Natural killer cell (primary cell): ENCODE results near the gene TRRAP. TPM values are rescaled to one million over a fixed set of nuclear protein-coding genes. Genes with fewer than 3 reads are reported as not detected.
A peak's percentile ranks its signal among the peaks of the same experiment; 100 is the strongest.

Source experiments
- ATAC-seq, 3 donors: fragments of 150-1000 bp in 2 of 3; fragments of 200-7000 bp in 1 of 3; cut with Tn5 transposase; 1 replicate in 1 of 3; 2 replicates in 2 of 3; pipeline ENCODE4 v1.10.0; 2021; ENCODE audit warnings: mild to moderate bottlenecking in 2 of 3, moderate library complexity in 2 of 3
- DNase-seq, 2 donors: peaks; one replicate each; pipeline versions ENCODE4 v3.0.0 to v3.0.0-alpha.2; 2013 to 2021; ENCODE audit warnings: mixed read lengths in 1 of 2
- H3K27ac ChIP-seq: one replicate; pipeline ENCODE4 v1.5.1; 2013; ENCODE audit warnings: mild to moderate bottlenecking, low read length
- H3K27me3 ChIP-seq: one replicate; pipeline ENCODE4 v1.6.1; 2013; ENCODE audit warnings: low read length; ENCODE audit not compliant: control insufficient read depth, insufficient read depth
- H3K36me3 ChIP-seq: one replicate; pipeline ENCODE4 v1.6.1; 2013; ENCODE audit warnings: low read length; ENCODE audit not compliant: control insufficient read depth, insufficient read depth
- H3K4me1 ChIP-seq: one replicate; pipeline ENCODE4 v1.6.1; 2013; ENCODE audit warnings: low read length; ENCODE audit not compliant: control insufficient read depth, insufficient read depth
- H3K4me3 ChIP-seq: one replicate; pipeline ENCODE4 v1.5.1; 2013; ENCODE audit warnings: low read length
- H3K9me3 ChIP-seq: one replicate; pipeline ENCODE4 v1.6.1; 2013; ENCODE audit warnings: low read length; ENCODE audit not compliant: control insufficient read depth, insufficient read depth
- H3K27ac Mint-ChIP-seq, 2 donors: one replicate each; pipeline ENCODE4 v1.8.0; 2022; ENCODE audit warnings: mild to moderate bottlenecking in 2 of 2, mixed read lengths in 2 of 2, moderate library complexity in 1 of 2
- H3K27me3 Mint-ChIP-seq, 2 donors: one replicate each; pipeline ENCODE4 v1.8.0; 2022; ENCODE audit warnings: low read depth in 2 of 2, mixed read lengths in 2 of 2
- H3K36me3 Mint-ChIP-seq: one replicate; pipeline ENCODE4 v1.8.0; 2022; ENCODE audit warnings: mixed read lengths
- H3K4me1 Mint-ChIP-seq, 2 donors: one replicate each; pipeline ENCODE4 v1.8.0; 2022; ENCODE audit warnings: mixed read lengths in 2 of 2
- H3K4me3 Mint-ChIP-seq: one replicate; pipeline ENCODE4 v1.8.0; 2022; ENCODE audit warnings: mild to moderate bottlenecking, moderate library complexity, mixed read lengths
- H3K9me3 Mint-ChIP-seq, 2 donors: one replicate each; pipeline ENCODE4 v1.8.0; 2022; ENCODE audit warnings: mixed read lengths in 2 of 2
- WGBS: methylation state at CpG from one replicate; pipeline ENCODE4 v1.1.7; 2013; ENCODE audit warnings: missing lambda C conversion rate; ENCODE audit not compliant: insufficient coverage; 5-methylcytosine and 5-hydroxymethylcytosine counted together
- intact Hi-C: fragments of 100-400 bp; cut with micrococcal nuclease; formaldehyde crosslinking; loops from one replicate; pipeline ENCODE4 v1.14.2; 2022
- total RNA-seq, 4 donors: library from RNA; stranded (reverse); fragments of 120-200 nt in 1 of 4; gene quantifications; one replicate each; pipeline versions ENCODE4 v1.2.3 to v1.2.4, GENCODE V29; 2013 to 2022
- TF ChIP-seq, protein P1 (sequence below): fragments of 200-600 bp; IDR thresholded peaks from one replicate; pipeline ENCODE4 v1.8.0; 2022; ENCODE audit warnings: antibody characterized with exemption

TRRAP gene
- total RNA-seq, 3 donors from 2014 or later (not counting 1 experiment from before 2014, with no cell fraction given): 45.4 to 62.9 (median 62.4) TPM

DNA sequence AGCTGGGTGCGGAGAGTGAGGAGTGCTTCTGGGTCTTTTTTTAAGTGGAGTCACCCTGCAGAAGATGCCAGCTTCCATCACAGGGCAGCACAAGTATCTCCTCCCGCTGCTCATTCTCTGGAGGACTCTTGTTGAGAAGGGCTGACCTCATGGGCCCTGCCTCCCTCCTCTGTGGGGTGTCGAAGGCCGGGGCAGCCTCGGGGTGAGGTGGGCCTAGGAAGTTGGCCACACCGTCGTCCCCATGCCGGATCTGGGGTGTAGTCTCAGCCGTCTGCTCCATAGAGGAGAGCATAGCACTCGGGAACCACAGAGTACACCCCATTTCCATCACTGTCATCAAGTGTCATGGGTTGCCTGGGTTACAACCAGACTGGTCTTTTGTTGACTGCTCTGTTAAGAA, 85.0 kb downstream of the TRRAP start:
- H3K36me3 ChIP-seq: peaks cover 80% of the 10 kb centered on the region
- ATAC-seq: no peak
- intact Hi-C loops: no loop called here
- no peaks in the 10 kb centered on the region for H3K4me1 ChIP-seq
- no peak for DNase-seq
- H3K27me3 Mint-ChIP-seq: no peaks in the 10 kb centered on the region
- no peak overlapping the region for H3K27ac Mint-ChIP-seq
- TF ChIP-seq, protein P1, sequence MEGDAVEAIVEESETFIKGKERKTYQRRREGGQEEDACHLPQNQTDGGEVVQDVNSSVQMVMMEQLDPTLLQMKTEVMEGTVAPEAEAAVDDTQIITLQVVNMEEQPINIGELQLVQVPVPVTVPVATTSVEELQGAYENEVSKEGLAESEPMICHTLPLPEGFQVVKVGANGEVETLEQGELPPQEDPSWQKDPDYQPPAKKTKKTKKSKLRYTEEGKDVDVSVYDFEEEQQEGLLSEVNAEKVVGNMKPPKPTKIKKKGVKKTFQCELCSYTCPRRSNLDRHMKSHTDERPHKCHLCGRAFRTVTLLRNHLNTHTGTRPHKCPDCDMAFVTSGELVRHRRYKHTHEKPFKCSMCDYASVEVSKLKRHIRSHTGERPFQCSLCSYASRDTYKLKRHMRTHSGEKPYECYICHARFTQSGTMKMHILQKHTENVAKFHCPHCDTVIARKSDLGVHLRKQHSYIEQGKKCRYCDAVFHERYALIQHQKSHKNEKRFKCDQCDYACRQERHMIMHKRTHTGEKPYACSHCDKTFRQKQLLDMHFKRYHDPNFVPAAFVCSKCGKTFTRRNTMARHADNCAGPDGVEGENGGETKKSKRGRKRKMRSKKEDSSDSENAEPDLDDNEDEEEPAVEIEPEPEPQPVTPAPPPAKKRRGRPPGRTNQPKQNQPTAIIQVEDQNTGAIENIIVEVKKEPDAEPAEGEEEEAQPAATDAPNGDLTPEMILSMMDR: no peak
- H3K27ac ChIP-seq: no peak overlapping the region
- no peaks in the 10 kb centered on the region for H3K9me3 Mint-ChIP-seq
- no peaks in the 10 kb centered on the region for H3K9me3 ChIP-seq
- H3K27me3 ChIP-seq: no peaks in the 10 kb centered on the region
- H3K4me3 Mint-ChIP-seq: no peak overlapping the region
- 97% methylated on average over 10 of the region's 10 CpGs for WGBS
- H3K4me1 Mint-ChIP-seq: no peaks in the 10 kb centered on the region
- peaks cover 17% of the 10 kb centered on the region for H3K36me3 Mint-ChIP-seq
- H3K4me3 ChIP-seq: no peak overlapping the region

GRCh38 chr7:98964596-98964995, 86.3 kb downstream of the TRRAP start:
- intact Hi-C loops: no loop called here
- no peak overlapping the region for H3K27ac ChIP-seq
- Mint-ChIP-seq H3K36me3 (peaks cover 29% of the 10 kb centered on the region), H3K4me1 (no peaks in the 10 kb centered on the region), H3K9me3 (no peaks in the 10 kb centered on the region), H3K4me3 (no peak overlapping the region), H3K27ac (peak overlapping the region in 1 of 2 donors; percentile 13), H3K27me3 (no peaks in the 10 kb centered on the region)
- ATAC-seq: no peak
- TF ChIP-seq, protein P1: no peak
- WGBS: 99% methylated on average over 10 of the region's 10 CpGs
- H3K4me3 ChIP-seq: no peak overlapping the region
- H3K36me3 ChIP-seq: peaks cover 80% of the 10 kb centered on the region
- no peaks in the 10 kb centered on the region for H3K9me3 ChIP-seq
- no peak for DNase-seq
- H3K4me1 ChIP-seq: no peaks in the 10 kb centered on the region
- H3K27me3 ChIP-seq: no peaks in the 10 kb centered on the region

DNA sequence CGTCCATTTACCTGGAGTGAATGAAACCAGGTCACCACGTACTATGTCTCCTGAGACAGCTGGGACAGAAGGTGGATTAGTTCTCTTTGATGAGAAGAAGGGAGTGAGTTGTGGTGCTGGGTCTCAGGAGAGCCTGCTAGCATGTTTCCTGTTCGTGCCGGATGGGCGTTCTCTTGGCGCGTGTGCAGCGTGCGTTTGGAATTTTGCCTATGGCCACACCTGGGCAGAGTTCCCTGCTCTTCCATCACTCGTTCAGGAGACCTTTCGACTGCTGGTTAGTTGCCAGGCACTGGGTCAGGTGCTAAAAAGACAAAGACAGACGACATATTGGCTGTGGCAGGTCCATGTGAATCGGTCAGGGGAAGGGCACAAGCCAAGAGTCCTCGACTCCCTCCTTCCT, 90.3 kb downstream of the TRRAP start:
- DNase-seq (no peak), ATAC-seq (no peak)
- H3K27ac ChIP-seq: no peak overlapping the region
- 96% methylated on average over 14 of the region's 14 CpGs for WGBS
- no peak overlapping the region for H3K27ac Mint-ChIP-seq
- H3K4me1 Mint-ChIP-seq: no peaks in the 10 kb centered on the region
- peaks cover 51% of the 10 kb centered on the region for H3K36me3 Mint-ChIP-seq
- H3K4me3 ChIP-seq: no peak overlapping the region
- TF ChIP-seq, protein P1: no peak
- H3K4me3 Mint-ChIP-seq: no peak overlapping the region
- no peaks in the 10 kb centered on the region for H3K9me3 ChIP-seq
- no peaks in the 10 kb centered on the region for H3K4me1 ChIP-seq
- no peaks in the 10 kb centered on the region for H3K9me3 Mint-ChIP-seq
- no peaks in the 10 kb centered on the region for H3K27me3 ChIP-seq
- peaks cover 82% of the 10 kb centered on the region for H3K36me3 ChIP-seq
- intact Hi-C loops: no loop called here
- no peaks in the 10 kb centered on the region for H3K27me3 Mint-ChIP-seq

DNA sequence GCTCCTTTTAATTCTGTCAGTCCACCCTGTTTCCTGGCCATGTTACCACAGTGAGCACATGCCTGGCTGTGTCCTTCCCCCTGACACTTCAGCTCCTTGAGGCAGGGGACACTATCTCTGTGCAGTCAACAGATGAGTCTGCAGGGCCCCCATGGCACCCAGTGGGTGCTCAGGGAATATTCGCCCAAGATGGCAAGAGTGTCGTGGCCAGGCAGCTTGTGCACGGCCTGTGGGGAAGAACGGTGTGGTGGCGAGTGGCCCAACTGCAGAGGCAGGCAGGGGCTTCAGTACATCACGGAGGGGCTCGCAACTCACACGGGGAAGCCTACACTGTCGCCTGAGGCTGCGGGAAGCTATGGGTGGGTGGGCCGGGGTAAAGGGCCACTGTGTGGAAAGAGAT, 91.1 kb downstream of the TRRAP start:
- intact Hi-C loops: no loop called here
- Histone ChIP-seq H3K27ac (no peak overlapping the region), H3K36me3 (peaks cover 87% of the 10 kb centered on the region), H3K9me3 (no peaks in the 10 kb centered on the region), H3K4me1 (no peaks in the 10 kb centered on the region), H3K4me3 (no peak overlapping the region), H3K27me3 (no peaks in the 10 kb centered on the region)
- no peaks in the 10 kb centered on the region for H3K9me3 Mint-ChIP-seq
- no peak for DNase-seq
- ATAC-seq: no peak
- H3K36me3 Mint-ChIP-seq: peaks cover 47% of the 10 kb centered on the region
- H3K27me3 Mint-ChIP-seq: no peaks in the 10 kb centered on the region
- 99% methylated on average over 11 of the region's 11 CpGs for WGBS
- no peak overlapping the region for H3K27ac Mint-ChIP-seq
- TF ChIP-seq, protein P1: no peak
- H3K4me3 Mint-ChIP-seq: no peak overlapping the region
- no peaks in the 10 kb centered on the region for H3K4me1 Mint-ChIP-seq
